Subcutaneous adipose tissue (tissue), 4 donors: Measurements from ENCODE around the gene CARD10. TPM values are rescaled to one million over a fixed set of nuclear protein-coding genes. Genes with fewer than 3 reads are reported as not detected.

Experiments
- total RNA-seq, 4 donors: library from RNA; depleted of rRNA; stranded (reverse); fragments of >200 nt; gene quantifications; one replicate each; pipeline ENCODE4 v1.1.0, GENCODE V29; 2016
- TF ChIP-seq, protein P1 (sequence below): fragments of 450-650 bp; IDR thresholded peaks from one replicate; pipeline ENCODE4 v1.5.1; 2016; ENCODE audit warnings: low read depth, mild to moderate bottlenecking, control low read depth, antibody characterized with exemption, moderate library complexity

Gene CARD10
- total RNA-seq, 4 donors from 2014 or later = 1.9 to 11.7 (median 3.6) TPM

DNA sequence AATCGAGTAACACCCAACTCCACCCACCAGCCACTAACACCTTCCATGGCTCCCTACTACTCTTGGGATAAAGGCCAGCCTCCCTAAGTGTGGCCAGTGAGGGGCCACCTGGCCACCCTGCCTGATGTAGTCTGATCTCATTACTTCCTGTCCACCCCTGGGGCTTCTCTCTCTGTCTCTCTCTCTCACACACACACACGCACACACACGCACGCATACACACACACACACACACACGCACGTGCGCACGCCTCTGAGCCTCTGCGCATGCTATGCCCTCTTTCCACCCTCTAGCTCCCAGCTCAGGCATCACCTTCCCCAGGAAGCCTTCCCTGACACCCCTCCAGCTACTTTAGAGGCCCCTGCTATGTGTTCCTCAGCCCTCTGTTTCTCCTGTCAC, 37.0 kb downstream of the CARD10 start:
- TF ChIP-seq, protein P1, sequence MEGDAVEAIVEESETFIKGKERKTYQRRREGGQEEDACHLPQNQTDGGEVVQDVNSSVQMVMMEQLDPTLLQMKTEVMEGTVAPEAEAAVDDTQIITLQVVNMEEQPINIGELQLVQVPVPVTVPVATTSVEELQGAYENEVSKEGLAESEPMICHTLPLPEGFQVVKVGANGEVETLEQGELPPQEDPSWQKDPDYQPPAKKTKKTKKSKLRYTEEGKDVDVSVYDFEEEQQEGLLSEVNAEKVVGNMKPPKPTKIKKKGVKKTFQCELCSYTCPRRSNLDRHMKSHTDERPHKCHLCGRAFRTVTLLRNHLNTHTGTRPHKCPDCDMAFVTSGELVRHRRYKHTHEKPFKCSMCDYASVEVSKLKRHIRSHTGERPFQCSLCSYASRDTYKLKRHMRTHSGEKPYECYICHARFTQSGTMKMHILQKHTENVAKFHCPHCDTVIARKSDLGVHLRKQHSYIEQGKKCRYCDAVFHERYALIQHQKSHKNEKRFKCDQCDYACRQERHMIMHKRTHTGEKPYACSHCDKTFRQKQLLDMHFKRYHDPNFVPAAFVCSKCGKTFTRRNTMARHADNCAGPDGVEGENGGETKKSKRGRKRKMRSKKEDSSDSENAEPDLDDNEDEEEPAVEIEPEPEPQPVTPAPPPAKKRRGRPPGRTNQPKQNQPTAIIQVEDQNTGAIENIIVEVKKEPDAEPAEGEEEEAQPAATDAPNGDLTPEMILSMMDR = no peak

DNA sequence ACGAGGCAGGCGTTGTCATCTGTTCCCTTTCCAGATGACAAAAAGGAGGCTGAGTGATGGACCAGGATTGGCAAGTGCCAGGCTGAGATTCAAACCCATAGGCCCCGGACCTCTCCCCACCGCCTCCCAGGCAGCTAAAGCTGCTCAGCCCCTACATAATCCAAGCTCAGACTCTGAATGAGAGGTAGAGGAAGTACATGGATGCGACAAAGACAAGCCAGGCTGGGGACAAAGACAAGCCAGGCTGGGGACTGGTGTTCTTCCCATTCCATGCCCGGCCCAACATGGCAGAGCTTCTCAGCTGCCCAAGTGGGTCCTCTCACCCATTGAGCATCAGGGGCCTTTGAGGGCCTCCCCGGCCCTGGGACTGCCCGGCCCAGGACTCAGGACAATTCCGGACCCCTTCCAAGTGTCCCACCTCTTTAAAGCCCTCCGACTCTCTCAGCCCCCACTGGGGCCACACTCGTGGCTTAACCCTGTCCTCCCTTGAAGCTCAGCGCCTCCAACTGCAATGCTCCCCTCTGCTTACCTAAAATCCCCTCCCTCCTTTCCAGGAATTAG, 37.8 kb downstream of the CARD10 start:
- TF ChIP-seq, protein P1 = no peak

DNA sequence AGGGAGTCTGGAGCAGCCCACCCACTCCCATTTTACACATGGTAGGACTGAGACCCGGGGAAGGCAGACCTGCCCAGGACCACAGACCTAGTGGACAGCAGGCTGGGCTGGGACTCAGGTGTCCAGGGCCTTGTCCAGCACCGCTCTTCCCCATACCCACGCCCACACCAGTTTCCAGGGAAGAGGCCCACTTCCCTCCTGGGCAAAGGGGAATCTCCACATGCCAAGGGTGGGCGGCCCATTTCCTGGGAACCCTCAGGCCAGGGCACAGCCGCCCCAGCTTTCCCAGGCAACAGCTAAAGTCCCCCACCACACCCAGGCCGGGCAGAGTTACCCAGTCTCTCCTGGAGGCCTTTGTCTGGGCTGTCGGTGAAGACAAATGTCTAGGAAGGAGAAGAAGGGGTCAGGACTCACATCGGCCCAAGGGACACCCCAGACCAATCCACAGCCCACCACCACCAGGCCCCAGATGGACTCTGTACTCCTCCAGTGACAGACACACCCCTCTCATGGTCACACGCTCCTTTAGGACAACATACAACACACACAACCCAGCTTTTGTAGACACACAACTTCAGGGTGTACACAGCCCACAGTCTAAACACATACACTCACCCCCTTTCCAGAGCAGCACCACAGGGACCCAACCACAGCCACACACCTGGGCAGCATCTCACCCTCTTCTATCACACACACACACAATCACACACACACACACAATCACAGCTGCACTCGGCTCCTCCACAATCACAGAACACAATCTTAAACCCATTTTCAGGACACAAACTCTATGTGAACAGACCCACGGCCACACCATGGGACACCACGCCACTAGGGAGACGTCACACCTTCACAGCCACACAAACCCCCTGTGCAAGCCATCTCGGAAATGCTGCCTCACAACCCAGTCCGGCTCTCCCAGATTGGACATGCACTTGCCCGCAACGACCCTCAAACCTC, 38.5 kb downstream of the CARD10 start:
- TF ChIP-seq, protein P1 = no peak

DNA sequence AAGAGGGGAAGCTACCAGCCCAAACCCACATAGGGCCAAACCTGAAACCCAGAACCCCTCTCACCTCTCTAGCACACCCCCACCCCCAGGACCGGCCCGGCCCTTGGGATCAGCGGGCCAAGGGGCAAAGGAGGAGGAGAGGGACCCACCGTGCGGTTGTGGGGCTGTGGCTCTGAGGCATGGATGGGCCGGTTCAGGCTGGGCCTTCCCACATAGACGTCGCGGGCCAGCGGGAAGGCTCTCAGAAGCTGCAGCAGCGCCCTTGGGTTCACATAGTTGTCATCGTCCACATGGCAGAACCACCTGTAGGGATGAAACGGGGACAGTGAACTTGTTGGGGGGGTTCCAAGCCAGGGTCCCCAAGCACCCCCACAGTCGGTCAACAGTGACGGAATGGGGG, 40.0 kb downstream of the CARD10 start:
- TF ChIP-seq, protein P1 = no peak

DNA sequence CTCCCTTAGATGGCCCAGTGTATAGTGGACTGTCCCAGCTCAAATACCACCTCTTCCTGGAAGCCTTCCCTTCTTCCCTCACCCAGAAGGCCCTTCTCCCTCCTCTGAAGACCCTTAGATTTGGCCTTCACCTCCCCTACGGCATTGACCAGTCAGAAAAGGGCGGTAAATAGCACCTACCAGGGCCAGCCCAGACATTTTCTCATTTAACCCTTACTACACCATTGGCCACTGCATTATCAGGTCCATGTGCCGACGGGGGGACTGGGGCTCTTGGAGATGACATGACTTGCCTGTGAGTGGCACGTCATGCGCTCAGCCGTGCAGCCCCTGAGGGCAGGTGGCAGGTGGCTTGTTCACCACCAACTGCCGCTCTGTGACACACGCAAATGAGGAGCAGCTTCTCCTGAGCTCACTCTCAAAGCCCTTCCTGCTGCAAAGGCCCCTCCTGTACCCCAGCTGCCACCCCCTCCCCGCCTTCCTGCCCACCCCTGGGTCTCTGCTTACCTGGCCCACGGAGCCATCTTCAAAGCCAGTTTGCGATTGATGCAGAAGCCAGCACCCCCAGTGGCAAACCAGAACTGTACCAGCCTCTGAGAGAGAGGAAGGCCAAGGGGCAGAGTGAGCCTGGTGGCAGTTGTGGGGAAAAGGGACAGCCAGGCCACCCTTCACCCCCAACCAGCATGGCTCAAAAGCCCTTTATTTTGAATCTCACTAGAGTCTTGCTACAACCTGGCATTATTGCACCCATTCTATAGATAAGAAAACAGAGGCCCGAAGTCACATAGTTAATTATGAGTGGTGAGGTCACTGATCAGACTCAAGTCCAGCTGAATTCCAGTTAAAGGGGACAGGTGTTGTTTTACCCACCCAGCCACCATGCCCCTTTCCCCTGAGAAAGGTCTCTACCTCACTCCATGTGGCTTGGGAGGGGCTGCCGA, 42.6 kb downstream of the CARD10 start:
- TF ChIP-seq, protein P1 = no peak

DNA sequence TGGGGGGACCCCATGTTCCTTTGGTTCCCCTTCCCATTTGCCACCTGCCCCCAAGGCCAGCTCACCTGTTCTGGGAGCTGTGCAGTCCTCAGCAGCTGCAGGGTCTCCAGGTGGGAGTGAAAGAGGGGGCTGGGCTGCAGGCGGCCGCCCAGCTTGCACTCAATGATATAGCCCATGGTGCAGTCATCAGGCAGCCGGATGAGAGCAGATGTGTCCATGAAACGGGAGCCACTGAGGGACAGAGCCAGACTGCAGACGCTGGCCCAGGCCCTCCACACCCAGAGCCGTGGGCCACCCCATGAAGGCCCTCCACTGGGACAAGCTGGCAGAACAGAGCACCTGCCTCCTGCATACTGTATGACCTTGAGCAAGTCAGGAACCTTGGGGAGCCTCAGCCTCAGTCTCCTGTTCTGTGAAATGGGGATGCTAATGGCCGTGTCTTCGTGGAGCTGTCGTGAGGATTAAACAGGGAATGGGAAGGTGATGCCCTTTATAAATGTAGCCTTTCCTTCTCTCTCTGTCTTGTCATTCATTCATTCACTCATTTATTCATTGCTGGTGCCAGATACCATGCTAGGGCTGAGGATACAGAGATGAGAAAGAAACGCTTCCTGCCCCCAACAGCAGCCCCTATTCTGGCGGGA, 44.6 kb downstream of the CARD10 start:
- TF ChIP-seq, protein P1 = no peak
